DND-41 (cell line): ENCODE measurements around the gene JDP2.

ENCODE experiments used
- EZH2 ChIP-seq: IDR thresholded peaks from 3 replicates; pipeline ENCODE4 v1.6.1; 2012; ENCODE audit warnings: borderline replicate concordance, low read depth, mild to moderate bottlenecking, moderate library complexity, low read length, inconsistent platforms; ENCODE audit not compliant: severe bottlenecking
- TF ChIP-seq, protein P1 (sequence below): IDR thresholded peaks from 2 replicates; pipeline ENCODE4 v1.5.1; 2012; ENCODE audit warnings: borderline replicate concordance, low read length, moderate library complexity, mild to moderate bottlenecking; ENCODE audit not compliant: poor library complexity, severe bottlenecking; ENCODE audit errors: extremely low read depth

GRCh38 chr14:75469164-75469563, 41.3 kb downstream of the JDP2 start:
- TF ChIP-seq EZH2: no peak
- TF ChIP-seq, protein P1, sequence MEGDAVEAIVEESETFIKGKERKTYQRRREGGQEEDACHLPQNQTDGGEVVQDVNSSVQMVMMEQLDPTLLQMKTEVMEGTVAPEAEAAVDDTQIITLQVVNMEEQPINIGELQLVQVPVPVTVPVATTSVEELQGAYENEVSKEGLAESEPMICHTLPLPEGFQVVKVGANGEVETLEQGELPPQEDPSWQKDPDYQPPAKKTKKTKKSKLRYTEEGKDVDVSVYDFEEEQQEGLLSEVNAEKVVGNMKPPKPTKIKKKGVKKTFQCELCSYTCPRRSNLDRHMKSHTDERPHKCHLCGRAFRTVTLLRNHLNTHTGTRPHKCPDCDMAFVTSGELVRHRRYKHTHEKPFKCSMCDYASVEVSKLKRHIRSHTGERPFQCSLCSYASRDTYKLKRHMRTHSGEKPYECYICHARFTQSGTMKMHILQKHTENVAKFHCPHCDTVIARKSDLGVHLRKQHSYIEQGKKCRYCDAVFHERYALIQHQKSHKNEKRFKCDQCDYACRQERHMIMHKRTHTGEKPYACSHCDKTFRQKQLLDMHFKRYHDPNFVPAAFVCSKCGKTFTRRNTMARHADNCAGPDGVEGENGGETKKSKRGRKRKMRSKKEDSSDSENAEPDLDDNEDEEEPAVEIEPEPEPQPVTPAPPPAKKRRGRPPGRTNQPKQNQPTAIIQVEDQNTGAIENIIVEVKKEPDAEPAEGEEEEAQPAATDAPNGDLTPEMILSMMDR: no peak
